22Rv1 (cell line): ENCODE data around the gene RABL6.
"Not testable (repeated sequence)": the region's sequence is repeated elsewhere in the genome, so short reads cannot be mapped to it uniquely, and the experiment has no call there.

Source experiments
- CTCF ChIP-seq: fragments of 450-650 bp; IDR thresholded peaks from 2 replicates; pipeline ENCODE4 v1.5.1; 2017; ENCODE audit warnings: mild to moderate bottlenecking
- ZFX ChIP-seq: fragments of 450-650 bp; IDR thresholded peaks from 2 replicates; pipeline ENCODE4 v1.6.1; 2017; ENCODE audit warnings: antibody characterized with exemption, borderline replicate concordance

GRCh38 chr9:136883670-136884069 lies 75.9 kb downstream of the RABL6 start:
- TF ChIP-seq CTCF, ZFX: not testable (repeated sequence)
